Hematopoietic multipotent progenitor cell treated with erythropoietin and hydrocortisone succinate and interleukin-3 and kit ligand, for 8 days (in vitro differentiated cells): ENCODE data around the gene SCUBE1.

Source experiments
- DNase-seq: peaks from one replicate; pipeline ENCODE4 v3.0.0-alpha.2; 2015

Gene SCUBE1

DNA sequence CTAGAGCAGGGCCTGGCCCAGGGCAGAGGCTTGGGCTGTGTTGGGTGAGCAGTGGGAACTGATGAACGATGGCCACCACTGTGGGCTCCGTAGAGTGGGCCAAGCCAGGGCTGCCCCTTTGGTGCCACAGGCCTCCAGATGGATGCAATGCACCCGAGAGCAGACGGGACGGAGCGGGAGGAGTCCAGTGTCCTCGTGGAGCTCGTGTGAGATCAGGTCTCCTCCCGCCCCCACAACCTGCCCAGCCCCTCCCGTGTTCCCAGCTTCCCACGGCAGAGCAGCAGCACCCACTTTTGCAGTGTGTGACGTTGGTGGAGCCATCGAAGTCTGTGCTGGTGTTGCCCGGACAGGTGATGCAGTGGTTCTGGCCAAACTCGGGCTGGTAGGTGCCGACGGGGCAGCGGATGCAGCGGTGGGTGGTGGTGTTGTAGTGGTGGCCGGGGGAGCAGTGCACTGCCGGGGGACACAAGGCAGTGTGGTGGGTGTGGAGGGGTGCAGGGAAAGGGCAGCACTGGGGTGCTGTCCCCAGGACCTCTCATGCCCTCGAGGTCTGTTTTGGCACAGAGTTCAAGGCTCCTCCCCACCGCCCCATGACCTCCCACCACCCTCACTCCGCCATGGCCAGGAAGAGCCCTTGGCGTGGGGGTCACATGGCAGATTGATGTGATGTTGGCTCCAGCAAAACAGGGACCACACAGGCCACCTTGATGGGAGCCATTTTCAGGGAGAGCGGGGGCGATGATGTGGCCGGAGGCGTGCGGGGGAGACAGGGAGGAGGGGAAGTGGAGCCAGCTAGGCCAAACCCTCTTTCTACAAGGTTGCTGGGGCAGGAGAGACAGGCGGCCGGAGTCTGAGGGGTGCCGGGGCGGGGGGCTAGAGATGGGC is 132.3 kb downstream of the SCUBE1 start:
- no peak for DNase-seq

DNA sequence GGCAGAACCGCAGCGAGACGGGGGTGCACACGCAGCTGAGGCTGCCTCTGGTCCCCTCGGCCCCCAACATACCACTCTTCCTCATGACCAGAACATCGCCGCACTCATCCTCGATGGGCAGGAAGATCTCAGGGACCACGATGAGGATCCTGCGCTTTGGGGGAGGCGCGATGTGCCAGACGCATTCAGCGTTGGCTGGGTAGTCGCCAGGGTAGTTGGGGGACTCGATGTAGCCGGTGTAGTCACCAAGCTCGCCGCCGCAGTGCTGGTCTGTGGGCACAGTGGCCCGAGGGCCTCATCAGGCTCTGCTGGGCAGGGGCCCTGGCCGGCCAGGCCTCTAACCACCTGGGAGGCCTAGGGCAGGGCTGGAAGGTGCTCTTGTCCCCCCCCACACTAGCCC is 133.2 kb downstream of the SCUBE1 start:
- no peak for DNase-seq

DNA sequence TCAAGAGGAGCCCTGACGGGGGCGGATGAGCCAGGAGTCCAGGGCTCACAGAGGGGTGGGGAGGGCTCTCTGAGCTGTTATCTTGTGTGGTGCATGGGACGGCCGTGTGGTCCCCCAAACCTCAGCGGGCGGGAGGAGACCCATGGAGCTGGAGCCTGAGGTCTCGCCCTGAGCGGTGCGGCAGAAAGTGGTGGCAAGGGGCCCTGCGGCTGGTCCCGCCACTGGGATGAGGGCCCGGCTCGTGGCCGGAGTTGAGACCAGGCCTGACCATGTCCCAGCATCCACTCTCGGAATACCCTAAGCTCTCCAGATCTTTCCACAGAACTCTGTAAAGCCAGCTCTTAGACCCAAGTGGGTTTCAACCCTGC is 133.7 kb downstream of the SCUBE1 start:
- DNase-seq: no peak

DNA sequence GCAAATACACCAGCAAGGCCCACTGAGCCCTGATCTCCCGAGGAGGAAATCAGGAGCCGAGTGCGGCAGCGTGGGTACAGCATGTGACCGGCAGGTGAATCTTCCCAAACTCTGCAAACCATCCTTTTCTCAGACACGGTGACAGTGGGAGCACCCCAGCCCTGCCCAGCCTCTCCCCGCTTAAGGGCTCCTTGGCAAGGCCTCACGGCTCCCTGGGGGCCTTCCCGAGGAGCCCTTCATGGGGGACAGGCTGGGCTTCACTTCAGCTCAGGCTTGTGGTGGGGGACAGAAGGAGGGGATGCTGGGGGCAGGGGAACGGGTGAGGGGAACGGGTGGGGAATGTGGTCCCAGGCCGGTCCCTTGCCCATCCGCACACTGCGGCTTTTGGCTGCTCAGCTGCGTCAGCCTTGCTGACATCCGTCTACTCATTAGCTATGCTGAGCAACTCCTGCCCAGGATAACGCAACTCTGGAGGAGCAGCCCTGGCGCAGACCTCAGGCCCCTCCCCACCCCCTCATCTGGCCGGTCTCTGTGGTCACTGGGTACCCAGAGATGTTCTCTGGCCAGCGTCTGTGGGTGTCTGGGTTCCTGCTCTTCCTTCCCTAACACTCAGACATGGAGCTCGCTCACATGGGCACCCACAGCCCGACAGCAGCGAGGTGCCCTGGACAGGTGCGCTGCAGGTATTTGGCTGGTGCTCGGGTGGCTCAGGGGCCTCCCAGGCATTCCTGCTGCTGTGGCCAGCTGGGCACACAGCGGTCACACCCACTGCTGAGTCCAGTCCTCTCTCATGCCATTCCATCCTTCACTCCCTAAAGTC is 134.3 kb downstream of the SCUBE1 start:
- no peak for DNase-seq

DNA sequence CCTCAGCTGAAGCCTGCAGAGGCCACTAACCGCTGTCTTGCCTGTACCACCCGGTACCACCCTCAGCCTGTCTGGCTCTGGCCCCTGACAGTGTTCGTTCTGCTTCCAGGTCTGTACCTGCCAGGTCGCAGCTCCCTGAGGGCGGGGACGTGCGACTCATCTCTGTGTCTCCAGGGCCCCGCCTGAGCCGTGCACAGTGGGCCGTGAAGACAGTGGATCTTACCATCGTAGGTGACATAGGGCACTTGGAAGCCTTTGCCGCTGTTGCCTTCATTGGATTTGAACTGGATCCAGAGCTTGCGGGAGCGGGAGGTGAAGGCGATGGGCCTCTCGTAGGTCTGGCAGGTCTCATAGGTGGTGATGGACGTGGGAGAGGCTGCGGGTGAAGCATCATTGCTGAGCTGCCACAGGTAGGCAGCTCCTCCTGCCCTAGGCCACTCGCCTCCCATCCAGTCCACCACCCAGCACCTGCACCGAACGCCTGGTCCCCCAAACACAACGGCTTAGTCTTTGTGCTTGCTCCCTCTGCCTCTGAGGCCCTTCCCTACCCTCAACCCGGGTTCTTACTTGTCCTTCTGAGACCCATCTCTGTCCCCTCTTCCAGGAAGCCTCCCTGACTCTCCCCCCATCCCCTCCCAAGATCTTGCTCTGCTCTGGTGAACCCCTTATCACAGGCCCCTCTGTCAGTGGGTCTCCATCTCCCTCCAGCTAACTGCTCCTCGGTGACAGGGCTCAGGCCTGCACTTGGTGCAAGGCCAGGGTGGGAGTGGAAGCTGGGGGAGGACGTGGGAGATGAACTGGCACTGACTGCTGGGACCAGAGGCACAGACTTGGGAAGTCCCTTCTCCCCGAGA is 135.1 kb downstream of the SCUBE1 start:
- no peak for DNase-seq

DNA sequence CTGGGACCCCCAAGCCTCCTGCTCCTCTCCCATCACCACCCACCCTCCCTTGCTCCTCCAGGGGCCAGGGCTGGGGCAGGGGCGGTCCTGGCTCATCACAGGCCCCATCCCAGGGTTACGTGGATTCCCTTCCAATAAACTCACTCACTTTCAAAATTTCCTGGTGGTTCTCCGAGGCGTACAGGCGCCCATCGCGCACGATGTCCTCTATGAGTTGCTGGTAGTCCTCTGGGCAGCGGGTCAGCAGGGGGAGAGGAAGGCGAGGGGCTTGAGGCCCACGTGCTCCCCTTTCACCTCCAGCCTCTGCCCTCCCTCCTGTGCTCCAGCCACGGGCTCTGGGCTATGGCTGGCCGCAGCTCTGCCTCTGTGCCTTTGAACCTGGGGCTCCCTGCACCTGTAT is 135.8 kb downstream of the SCUBE1 start:
- DNase-seq: no peak

DNA sequence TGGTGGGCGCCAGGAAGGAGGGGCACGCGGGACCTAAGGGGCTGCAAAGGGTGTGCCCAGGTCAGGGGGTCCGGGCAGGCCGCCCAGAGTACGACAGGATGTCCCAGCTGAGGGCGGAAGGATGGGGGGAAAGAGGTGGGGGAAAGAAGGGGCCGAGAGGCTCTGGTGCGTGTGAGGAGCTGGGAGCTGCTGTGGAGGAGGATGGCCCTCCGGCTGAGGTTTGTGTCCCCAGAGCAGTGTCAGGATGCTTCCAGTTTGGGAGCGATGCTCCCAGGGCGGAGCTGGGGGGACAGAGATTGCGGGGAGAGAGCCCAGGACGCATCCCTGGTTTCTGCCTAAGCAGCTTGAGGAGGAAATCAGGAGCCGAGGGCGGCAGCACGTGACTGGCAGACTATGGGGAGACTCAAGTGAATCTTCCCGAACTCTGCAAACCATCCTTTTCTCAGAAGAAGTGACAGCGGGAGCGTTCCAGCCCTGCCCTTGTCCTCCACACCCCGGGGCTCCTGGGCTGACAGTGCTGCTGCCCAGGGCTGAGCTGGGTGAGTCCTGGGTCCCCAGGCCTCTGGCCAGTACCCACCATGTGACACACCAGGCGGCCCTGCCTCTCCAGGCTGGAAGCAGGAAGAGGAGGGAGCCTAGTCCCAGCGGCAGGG is 136.5 kb downstream of the SCUBE1 start:
- DNase-seq: no peak

DNA sequence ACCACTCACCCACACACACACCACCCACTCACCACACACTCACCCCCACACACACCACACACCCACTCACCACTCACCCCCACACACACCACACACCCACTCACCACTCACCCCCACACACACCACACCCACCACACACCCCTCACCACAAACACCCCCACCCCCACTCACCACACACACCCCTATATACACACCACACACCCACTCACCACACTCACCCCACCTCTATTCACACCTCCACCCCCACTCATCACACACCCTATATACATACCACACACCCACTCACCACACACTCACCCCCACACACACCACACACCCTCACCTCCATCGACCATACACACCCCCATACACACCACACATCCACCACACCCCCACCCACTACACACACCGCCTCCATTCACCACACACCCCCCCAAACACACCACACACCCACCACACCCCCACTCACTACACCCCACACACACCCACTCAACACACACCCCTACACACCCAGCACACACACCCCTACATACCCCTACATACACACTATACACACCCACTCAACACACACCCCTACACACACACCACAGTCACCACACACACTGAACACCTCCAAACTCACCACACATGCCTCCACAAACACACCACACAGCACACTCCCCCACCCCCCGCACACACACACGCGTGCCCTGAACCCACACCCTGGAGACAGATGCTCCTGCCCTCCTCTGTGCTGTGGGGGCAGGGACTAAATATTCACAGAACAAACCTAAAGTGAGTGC is 137.2 kb downstream of the SCUBE1 start:
- no peak for DNase-seq

DNA sequence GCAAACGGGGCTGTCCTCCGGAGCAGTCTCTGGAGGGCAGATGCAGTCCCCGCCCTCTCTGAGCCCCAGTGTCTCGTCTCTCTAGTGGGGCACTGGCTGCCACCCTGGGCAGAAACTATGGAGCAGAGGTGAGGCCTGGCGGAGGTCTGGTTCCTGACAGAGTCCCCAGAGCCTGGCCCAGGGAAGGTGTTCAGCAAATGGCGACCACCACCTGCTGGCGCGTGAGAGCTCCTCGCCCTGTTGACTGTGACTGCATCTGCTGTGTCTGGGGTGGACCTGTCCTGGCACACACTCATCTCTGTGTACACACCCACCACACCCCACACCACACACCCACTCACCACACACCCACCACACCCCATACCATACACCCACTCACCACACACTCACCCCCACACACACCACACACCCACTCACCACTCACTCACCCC is 137.9 kb downstream of the SCUBE1 start:
- DNase-seq: peak; percentile 29

DNA sequence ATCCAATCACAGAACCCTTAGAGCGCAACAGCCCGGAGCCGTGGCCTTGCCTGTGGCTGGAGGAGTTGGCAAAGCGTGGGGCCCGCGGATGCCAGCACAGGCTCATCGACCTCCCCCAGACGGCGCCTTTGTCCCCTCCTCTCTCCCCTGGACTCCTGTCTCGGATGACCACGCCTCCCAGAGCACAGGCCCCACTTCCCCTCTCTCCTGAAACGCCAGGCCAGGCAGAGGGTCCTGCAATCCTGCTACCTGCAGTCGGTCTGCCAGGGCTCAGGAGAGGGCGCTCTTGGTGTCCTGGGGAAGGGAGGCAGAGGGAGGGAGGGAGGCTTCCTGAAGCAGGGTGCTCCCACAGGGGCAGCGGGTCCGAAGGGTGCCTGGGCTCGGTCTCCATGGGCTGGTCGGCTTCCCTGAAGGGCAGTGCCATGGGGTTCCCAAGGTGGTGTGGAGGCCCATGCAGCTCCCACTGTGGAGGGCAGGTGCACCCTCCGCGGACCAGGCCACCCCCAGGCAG is 139.6 kb downstream of the SCUBE1 start:
- DNase-seq: no peak

DNA sequence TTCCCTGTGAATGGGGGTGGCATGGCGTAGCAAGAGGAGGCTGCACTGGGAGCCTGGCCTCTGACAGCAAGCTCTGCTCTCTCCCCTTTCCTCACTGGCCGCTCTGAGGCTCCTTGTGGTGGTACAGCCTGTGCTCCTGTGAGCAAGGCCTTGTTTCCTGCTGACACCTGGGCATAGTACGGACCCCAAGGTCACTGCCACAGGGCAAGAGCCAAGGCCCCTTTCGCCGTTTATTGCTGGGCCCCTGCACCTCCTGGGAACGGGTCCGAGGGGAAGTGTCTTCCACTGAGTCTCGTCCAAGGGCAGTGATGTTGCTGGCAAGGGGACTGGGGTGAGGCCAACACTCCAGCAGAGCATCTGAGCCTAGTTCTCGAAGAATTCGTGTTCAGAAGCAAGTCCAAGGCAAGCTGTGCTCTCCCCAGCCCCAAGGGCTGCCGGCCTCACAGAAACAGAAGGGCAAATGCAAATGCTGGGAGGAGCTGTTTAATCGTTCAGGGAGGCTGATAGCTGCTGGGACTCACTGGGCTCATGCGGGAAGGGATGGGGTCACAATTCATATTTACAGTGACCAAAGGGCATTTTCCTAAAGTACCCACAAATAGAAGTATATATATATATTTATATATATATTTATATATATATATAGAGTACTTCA is 140.3 kb downstream of the SCUBE1 start:
- DNase-seq: no peak

DNA sequence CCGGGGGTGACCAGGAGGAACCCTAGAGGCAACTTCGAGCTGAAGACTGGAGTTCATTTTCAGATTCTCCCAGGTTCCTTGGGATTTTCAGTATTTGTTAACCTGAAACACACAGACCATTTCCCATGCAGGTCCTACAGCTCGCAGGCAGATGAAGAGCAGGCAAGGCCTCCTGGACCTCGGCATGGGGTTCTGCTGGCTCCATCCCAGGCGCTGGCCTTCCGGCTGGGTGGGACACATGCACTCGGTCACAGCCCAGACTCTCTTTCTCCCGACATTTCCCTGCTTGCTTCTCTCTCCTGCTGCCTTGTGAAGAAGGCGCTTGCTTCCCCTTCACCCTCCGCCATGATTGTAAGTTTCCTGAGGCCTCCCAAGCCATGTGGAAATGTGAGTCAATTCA is 140.8 kb downstream of the SCUBE1 start:
- no peak for DNase-seq

DNA sequence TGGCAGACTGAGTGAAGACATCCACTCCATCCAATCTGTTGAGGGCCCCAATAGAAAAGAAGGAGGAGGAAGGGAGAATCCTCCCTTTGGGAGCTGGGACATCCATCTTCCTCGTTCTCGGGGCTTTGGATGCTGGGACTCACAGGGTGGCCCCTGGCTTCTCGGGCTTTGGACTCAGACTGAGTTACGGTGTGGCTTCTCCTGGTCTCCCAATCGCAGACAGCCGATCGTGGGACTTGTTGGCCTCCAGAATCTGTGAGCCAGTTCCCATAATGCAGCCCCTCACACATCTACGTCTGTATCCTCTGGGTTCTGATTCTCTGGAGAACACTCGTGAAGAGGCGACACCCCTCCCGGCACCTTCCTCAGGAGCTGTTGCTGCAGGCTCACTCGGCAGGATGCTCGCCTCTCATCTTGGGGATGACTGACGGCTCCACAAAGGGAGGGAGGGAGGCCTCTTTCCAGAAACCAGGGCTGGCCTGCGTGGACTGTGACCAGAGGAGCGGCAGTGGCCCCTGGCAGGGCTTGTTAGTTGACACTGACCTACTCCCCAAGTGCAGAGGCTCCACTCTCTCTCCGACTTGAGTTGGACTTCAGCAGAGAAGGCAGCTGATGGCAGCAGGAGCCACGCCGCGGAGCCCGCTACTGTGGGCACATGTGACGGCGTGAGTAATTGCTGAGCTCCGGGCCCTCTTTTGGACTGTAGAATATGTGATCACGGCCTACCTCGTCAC is 141.5 kb downstream of the SCUBE1 start:
- no peak for DNase-seq

DNA sequence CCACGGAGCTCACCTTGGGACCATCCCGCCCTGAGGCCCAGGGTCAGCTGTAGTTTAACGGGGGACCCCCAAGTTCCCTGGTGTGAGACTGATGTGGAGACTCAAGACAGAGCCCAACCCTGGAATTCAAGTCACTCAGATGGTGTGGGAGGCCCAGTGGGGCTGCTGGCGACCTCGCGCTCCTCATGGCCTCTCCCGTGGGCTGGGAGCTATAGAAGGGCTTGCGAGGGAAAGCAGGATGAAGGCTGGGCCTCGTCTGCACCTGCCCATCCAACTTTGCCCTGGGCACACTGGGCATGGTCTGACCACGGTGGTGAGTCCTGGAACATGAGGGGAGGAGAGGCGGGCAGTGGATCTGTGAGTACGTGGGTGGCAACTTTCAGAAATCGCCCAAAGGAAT is 142.6 kb downstream of the SCUBE1 start:
- DNase-seq: no peak

DNA sequence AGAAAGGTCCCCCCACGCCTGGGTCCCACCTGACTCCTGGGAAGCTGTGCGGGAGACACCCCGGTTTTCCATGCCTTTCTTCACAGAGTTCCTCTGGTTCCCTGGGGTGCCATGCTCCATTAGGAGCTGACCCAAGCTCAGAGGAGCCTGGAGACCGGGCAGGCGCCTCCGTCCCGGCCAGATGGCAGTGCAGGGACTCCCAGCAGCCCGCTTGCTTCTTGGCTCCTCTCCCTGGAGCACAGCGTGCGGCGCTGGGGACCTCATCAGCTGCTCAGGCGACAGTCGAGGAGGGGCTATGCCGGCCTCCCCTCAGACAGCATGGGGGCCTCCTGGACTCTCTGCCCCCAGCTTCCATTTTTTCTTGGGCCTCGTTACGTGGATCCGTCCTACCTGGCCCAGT is 143.1 kb downstream of the SCUBE1 start:
- no peak for DNase-seq

DNA sequence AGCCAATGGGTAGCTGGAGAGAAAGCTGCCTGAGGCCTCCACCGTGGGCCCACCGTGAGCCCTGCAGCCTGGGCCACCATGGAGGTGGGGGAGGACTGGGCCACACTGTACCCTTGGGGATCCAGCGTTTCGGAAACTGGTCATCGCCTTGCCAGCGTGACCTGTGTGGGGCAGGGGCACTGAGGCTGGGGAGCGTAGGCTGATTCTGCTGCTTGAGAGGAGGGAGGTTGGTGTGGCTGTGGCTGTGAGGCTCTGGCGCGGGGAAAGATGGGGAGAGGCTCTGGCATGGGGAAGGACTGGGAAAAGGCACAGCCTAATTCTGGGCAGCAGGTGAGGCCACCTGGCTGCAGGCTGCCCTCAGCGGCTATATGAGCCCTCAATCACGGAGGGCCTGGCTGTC is 143.6 kb downstream of the SCUBE1 start:
- DNase-seq: no peak

DNA sequence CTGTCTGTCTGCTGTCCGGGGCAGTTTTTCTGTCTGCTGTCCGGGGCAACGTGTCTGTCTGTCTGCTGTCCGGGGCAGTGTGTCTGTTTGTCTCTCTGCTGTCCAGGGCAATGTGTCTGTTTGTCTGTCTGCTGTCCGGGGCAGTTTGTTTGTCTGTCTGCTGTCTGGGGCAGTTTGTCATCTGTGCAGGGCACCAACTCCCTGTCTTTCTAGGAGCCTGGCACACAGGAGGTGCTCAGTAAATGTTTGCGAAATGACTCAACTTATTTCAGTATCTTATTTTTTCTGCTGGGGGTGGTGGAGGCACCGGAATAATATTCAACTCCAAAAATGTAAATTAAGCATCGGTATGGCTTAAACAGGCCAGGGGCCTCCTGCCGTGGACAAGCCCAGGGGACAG is 144.2 kb downstream of the SCUBE1 start:
- no peak for DNase-seq

DNA sequence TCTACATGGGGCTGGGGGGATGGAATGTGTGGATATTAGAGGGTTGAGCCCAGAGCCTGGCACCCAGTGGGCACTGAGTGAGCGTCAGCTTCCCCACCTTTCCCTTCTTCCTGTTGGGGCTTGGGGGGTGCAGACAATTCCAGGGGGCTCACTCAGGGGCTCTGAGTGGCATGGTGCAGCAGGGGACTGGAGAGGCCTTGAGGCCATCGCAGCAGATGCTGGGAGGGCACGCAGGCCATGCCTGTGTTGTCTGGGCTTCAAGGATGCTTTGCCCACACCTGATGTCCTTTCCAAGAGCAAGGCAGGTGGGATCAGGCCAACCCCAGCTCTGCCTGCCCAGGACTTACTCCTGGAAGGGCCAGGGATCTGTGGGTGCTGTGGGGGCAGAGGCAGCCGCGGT is 145.0 kb downstream of the SCUBE1 start:
- DNase-seq: no peak

DNA sequence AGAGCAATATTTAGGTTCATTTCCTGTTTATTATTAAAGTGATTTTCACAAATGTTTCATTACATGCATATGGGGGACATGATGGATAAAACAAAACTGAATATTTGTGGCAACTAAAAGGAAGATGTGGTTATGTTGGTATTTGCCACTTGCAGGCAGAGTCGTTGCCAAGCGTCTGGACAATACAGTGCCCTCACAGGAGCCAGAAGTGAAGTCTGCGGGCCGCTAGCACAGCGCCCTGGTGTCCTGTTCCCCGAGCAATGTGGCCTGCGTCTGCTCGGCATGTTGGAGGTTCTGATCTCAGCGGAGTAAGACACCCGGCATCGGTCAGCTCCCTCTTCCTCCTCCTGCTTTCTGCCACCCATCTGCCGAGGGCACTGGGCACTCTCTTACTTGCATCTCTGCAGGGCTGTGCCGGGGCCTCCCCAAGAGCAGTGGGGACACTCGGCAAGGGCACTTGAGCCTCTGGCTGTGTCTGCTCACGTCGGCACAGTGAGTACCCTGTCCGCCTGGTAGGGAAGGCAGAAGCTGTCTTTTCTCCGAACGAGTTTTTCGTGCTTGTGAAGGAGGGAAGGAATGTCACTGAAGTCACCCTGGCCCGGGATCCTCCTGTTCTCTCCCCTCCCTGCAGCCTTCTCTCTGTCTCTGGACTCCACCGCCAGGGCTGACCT is 145.8 kb downstream of the SCUBE1 start:
- DNase-seq: no peak

DNA sequence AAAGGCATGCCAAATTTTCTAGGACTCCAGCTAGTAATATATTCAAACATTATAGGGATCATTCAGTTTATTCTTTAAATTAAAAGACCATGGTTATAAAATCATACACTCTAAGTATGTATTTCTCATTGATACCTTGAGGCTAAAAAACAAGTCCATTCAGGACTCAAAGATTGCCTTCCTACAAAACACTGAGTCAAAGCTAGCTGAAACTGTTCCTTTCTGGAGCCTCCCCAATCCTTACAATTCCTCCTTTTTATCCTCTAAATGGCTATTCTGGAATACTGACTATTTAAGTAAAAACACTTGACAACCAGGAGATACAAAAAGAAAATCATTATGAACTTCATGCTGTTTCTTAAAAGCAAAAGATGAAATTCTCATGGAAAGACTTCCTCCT is 151.3 kb downstream of the SCUBE1 start:
- DNase-seq: no peak
